Right lobe of liver (tissue), 6 donors: ENCODE results near the gene PASK. TPM values are rescaled to one million over a fixed set of nuclear protein-coding genes. Genes with fewer than 3 reads are reported as not detected.
A peak's percentile ranks its signal among the peaks of the same experiment; 100 is the strongest.

Experiments
- ATAC-seq, 4 donors: fragments of 200-7000 bp; cut with Tn5 transposase; one replicate each; pipeline ENCODE4 v1.9.1; 2020; ENCODE audit warnings: mild to moderate bottlenecking in 4 of 4, moderate library complexity in 4 of 4
- DNase-seq, 3 donors: peaks; one replicate each; pipeline ENCODE4 v3.0.0-alpha.2; 2020
- H3K27ac ChIP-seq, 3 donors: fragments of 200-600 bp; one replicate each; pipeline ENCODE4 v1.8.0; 2022
- H3K27me3 ChIP-seq, 2 donors: fragments of 200-600 bp; one replicate each; pipeline ENCODE4 v1.8.0; 2022
- H3K36me3 ChIP-seq, 4 donors: fragments of 200-600 bp; sonication (generic) in 1 of 4; one replicate each; pipeline versions ENCODE4 v1.5.1 to v1.8.0; 2017 to 2022; ENCODE audit warnings: control low read depth in 1 of 4
- H3K4me1 ChIP-seq, 4 donors: fragments of 200-600 bp; sonication (generic) in 1 of 4; one replicate each; pipeline versions ENCODE4 v1.5.1 to v1.8.0; 2017 to 2022; ENCODE audit warnings: control low read depth in 1 of 4
- H3K4me3 ChIP-seq, 3 donors: fragments of 200-600 bp; one replicate each; pipeline ENCODE4 v1.8.0; 2022
- H3K9me3 ChIP-seq, 4 donors: fragments of 200-600 bp; sonication (generic) in 1 of 4; one replicate each; pipeline versions ENCODE4 v1.5.1 to v1.8.0; 2017 to 2022; ENCODE audit warnings: control low read depth in 1 of 4
- CTCF ChIP-seq, 4 donors: fragments of 200-600 bp in 3 of 4; fragments of 450-650 bp in 1 of 4; IDR thresholded peaks; one replicate each; pipeline versions ENCODE4 v1.5.1 to v1.8.0; 2016 to 2022; ENCODE audit warnings: antibody characterized with exemption in 4 of 4, mild to moderate bottlenecking in 2 of 4
- POLR2A ChIP-seq: fragments of 450-650 bp; IDR thresholded peaks from one replicate; pipeline ENCODE4 v1.6.1; 2017; ENCODE audit warnings: antibody characterized with exemption, mild to moderate bottlenecking
- WGBS: methylation state at CpG from one replicate; pipeline ENCODE4 v1.1.6; 2018; ENCODE audit warnings: low coverage, low lambda C conversion rate; ENCODE audit not compliant: insufficient coverage; ENCODE audit errors: missing lambda C conversion rate; 5-methylcytosine and 5-hydroxymethylcytosine counted together
- intact Hi-C, 2 donors: fragments of 100-400 bp; cut with DNase I; formaldehyde crosslinking; loops; one replicate each; pipeline versions ENCODE4 v1.11.2 to v1.14.1; 2022
- total RNA-seq, 6 experiments: library from RNA; depleted of rRNA in 2 of 6; stranded (reverse); fragments of >200 nt in 2 of 6; fragmentation: NEBNext Ultra II Directional in 3 of 6; extraction: Animal tissue kit (Norgen Biotek cat#: 25700) in 3 of 6; gene quantifications; one replicate each; pipeline versions ENCODE4 v1.1.0 to v1.2.4, GENCODE V29; 2016 to 2023
- donor health status: DM: no; HTN: yes; CAD: no.
- donor health status: DM: no; HTN: no; CAD: no.
- donor health status: DM: no; HTN: no; CAD: no.
- donor health status: DM: no; HTN: yes; CAD: no.
- donor health status: DM: no; HTN: yes; CAD: no.

The PASK gene
- total RNA-seq, 6 experiments from 2014 or later: 2.0 to 4.2 (median 3.4) TPM

GRCh38 chr2:241131531-241131930 is 17.7 kb downstream of the PASK start:
- Histone ChIP-seq H3K27ac (no peak overlapping the region), H3K4me1 (peaks cover 0 to 4% (median 0%) of the 10 kb centered on the region in 4 donors), H3K27me3 (no peaks in the 10 kb centered on the region), H3K36me3 (no peaks in the 10 kb centered on the region), H3K4me3 (no peak overlapping the region), H3K9me3 (no peaks in the 10 kb centered on the region)
- DNase-seq (no peak), ATAC-seq (no peak)
- intact Hi-C loops: no loop called here
- WGBS: 95% methylated on average over 6 of the region's 7 CpGs
- TF ChIP-seq CTCF (IDR thresholded peaks at IDR 0.05) (no peak), POLR2A (no peak)

- DNase-seq (peak in 1 of 3 donors; percentile 35), ATAC-seq (no peak)
- intact Hi-C loops: no loop called here
- TF ChIP-seq CTCF (IDR thresholded peaks at IDR 0.05) (no peak), POLR2A (no peak)
- Histone ChIP-seq H3K27ac (no peak overlapping the region), H3K36me3 (no peaks in the 10 kb centered on the region), H3K4me1 (no peaks in the 10 kb centered on the region), H3K9me3 (no peaks in the 10 kb centered on the region), H3K4me3 (no peak overlapping the region), H3K27me3 (no peaks in the 10 kb centered on the region)
- 84% methylated on average over 9 of the region's 16 CpGs for WGBS
These were observed 19.0 kb downstream of the PASK start for GRCh38 chr2:241130316-241130715.

- Histone ChIP-seq H3K4me3 (no peak overlapping the region), H3K27ac (no peak overlapping the region), H3K27me3 (no peaks in the 10 kb centered on the region), H3K9me3 (no peaks in the 10 kb centered on the region), H3K4me1 (peaks cover 0 to under 1% (median 0%) of the 10 kb centered on the region in 4 donors), H3K36me3 (no peaks in the 10 kb centered on the region)
- no peak for ATAC-seq
- WGBS: 82% methylated on average over 7 of the region's 12 CpGs
- peak in 2 of 3 donors; percentile 28 to 29 for DNase-seq
- intact Hi-C loops: no loop called here
- no peak for TF ChIP-seq CTCF (IDR thresholded peaks at IDR 0.05)
- TF ChIP-seq POLR2A: no peak
These were observed 20.0 kb downstream of the PASK start for GRCh38 chr2:241129086-241129871.

- no peak for TF ChIP-seq CTCF (IDR thresholded peaks at IDR 0.05)
- TF ChIP-seq POLR2A: no peak
- WGBS: 100% methylated on average over 2 of the region's 8 CpGs
- Histone ChIP-seq H3K4me3 (no peak overlapping the region), H3K9me3 (no peaks in the 10 kb centered on the region), H3K36me3 (no peaks in the 10 kb centered on the region), H3K27ac (no peak overlapping the region), H3K27me3 (no peaks in the 10 kb centered on the region), H3K4me1 (peaks cover 0 to 6% (median 2%) of the 10 kb centered on the region in 4 donors)
- intact Hi-C loops: no loop called here
- ATAC-seq (no peak), DNase-seq (peak in 1 of 3 donors; percentile 37)
These were observed 21.0 kb downstream of the PASK start for GRCh38 chr2:241128266-241128665.
